ENCODE data around the gene CLDN2.

Gene CLDN2

DNA sequence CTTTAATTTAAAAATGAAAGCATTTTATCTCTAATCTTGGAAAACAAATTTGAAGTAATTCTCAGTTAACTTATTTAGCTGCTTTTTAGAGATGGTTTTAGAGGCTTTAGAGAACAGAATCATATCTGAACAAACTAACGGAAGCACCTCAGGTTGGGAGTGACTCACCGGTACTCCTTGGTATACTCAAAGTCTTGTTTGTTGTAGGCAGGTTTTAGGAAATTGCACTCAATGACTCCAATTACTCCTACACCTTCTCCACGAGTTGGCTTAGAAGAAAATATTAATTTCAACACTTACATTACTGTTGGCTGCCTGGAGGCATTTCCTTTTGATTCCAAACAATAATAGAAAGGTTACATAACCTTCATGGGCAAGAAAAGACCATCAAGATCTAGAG is 56.2 kb downstream of the CLDN2 start:
- no peak overlapping the region for H3K27ac ChIP-seq (ENCODE audit: poor library complexity, severe bottlenecking)
- H3K4me1 ChIP-seq (ENCODE audit: insufficient read depth, poor library complexity, severe bottlenecking) = no peaks in the 10 kb centered on the region
- DNase-seq (ENCODE audit: low spot score) = no peak
- TF ChIP-seq, protein P1, sequence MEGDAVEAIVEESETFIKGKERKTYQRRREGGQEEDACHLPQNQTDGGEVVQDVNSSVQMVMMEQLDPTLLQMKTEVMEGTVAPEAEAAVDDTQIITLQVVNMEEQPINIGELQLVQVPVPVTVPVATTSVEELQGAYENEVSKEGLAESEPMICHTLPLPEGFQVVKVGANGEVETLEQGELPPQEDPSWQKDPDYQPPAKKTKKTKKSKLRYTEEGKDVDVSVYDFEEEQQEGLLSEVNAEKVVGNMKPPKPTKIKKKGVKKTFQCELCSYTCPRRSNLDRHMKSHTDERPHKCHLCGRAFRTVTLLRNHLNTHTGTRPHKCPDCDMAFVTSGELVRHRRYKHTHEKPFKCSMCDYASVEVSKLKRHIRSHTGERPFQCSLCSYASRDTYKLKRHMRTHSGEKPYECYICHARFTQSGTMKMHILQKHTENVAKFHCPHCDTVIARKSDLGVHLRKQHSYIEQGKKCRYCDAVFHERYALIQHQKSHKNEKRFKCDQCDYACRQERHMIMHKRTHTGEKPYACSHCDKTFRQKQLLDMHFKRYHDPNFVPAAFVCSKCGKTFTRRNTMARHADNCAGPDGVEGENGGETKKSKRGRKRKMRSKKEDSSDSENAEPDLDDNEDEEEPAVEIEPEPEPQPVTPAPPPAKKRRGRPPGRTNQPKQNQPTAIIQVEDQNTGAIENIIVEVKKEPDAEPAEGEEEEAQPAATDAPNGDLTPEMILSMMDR (IDR thresholded peaks at IDR 0.05; ENCODE audit: poor library complexity, severe bottlenecking) = no peak
- H3K9me3 ChIP-seq (ENCODE audit: severe bottlenecking) = no peaks in the 10 kb centered on the region
- no peak for ATAC-seq (ENCODE audit: low read depth)
- H3K27me3 ChIP-seq (ENCODE audit: insufficient read depth, poor library complexity, severe bottlenecking) = no peaks in the 10 kb centered on the region
- H3K4me3 ChIP-seq (ENCODE audit: severe bottlenecking) = no peak overlapping the region
- H3K36me3 ChIP-seq (ENCODE audit: low read depth) = 0 out of 2 replicates have a peak, but pooled peaks cover 3% of the 10 kb centered on the region
